Stimulated activated CD4-positive, alpha-beta T cell treated with anti-CD3 and anti-CD28 coated beads, Interleukin-15, amount 100 ng/mL, for 24 hours (primary cell): ENCODE results near the gene U2AF1L4.

Experiments used
- DNase-seq: peaks from one replicate; pipeline ENCODE4 v3.0.0-alpha.2; 2020

The U2AF1L4 gene

DNA sequence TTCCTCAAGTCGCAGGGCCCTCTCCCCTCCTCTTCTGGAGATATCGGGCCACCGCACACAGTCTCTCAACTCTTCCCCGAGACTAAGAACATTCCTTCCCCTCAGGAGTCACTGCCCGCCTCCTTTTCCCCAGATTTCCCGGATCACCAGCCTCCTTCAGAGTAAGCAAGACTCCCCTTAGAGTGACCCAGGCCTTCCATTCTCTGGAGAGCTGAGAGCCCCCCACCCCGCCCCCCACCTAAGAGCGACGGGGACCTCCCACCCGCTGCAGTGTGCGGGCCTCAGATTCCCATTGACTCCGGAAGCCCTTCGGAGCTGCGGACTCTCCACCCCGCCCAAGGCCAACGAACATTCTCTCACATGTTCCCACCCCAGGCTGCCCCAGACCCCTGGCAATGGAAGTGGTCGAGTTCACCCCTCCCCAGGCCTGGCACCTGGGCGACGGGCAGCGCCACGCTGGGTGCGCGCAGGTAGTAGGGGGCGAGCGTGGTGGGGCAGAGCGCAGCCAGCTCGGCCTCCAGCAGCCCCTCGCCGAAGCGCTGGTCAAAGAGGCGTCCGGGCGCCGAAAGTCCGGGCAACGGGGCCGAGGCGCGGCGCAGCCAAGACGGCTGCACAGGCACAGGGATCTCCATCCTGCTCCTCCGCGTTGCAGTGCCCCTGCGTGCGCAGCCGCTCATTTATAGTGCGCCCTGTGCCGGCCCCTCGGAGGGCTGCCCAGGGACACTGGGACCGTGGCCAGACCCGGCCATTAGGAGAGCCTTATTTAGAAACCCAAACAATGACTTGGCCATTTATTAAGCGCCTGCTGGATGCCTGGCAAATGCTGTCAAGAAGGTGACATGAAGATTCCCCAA, 11.4 kb upstream of the U2AF1L4 start, which contains the start of gene HSPB6:
TSS of gene HSPB6 (minus strand) at position 653 of the 854 bp plus-strand sequence. CDS start at position 632, 21 bp downstream.
- no peak for DNase-seq

DNA sequence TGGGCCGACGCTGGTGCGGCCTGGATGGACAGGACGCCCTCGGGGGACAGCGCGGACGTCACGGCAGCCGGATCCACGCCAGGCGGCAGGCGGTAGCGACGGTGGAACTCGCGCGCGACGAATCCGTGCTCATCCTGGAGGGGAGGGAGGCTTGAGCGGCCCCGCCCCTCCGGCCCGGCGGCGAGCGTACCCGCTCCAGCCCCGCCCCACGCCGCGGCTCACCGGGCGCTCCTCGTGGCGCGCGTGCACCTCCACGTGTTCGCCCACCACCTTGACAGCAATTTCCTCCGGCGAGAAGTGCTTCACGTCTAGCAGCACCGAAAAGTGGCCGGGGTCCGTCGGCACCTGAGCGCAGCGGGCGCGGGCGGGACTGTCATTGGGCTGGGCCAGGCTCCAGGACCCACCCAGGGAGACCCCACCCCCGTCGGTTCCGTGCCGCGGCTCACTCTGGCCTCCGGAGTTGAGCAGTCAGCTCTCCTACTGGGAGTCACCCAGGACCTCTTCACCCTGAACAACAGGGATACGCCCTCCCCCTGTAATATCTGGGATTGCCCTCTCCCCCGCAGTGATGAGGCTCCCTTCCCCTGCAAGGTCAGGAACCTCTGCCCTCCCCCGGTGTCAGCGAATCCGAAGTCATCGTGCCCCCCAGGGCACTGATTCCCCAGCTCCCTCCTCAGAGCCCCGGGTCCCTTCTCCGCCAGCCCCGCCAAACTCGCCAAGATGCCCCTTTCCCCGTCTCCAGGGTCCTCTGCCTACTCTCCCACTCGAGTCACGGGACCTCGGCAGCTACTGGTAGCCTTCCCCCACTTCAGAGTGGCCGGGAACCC, 10.5 kb upstream of the U2AF1L4 start:
- peak; percentile 67 for DNase-seq

DNA sequence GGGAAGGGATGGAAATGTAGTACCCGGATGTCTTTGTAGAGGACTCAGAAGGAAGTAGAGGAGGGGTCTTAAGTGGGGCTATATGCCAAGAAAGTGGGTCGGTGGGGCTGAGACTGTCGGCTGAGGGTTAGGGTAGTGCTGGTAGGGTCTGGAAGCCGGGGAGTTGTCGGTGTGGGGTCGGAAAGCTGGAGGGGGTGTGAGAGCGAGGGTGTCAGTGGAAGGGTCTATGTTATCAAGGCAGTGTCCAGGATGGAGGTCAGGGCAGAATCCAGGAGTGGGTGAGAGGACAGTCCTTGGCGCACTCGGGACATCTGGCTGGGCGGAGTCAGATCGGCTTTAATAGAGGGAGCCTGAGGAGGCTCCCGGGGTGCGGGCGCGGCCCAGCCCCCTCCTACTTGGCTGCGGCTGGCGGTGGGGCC, 9.9 kb upstream of the U2AF1L4 start:
- DNase-seq: no peak

DNA sequence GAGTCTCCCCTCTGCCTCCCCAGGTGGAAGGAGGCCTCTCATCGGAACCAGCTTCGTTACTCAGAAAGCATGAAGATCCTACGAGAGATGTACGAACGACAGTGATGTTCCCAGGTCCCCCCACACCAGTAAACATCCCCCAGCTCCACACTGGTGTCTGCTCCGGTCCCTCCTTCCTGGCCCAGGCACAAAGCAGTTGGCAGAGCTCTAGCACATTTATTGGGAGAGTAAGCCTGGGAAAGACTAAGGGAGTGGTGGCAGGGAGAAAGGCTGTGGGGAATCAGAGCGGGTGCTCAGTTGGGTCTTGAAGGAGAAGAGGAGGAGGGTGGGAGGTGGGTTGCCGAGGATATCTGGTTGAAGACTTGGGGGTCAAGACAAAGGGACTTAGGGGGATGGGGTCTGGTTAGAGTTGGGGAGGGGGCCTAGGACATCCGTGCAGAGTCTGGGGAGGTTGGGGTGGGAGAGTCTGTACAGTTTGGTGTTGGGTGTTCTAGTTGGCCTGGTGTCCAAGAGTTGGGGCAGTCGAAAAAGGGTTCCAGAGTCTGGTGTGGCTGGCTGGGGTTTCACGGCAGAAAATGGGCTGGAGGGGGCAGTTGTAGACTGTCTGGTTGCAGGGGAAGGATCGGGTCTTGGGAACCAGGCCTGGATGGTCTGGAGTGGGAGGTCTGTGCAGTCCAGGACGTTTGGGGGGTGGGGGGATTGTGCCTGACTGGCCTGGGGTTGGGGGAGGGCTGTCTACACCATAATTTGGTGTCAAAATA, 9.3 kb upstream of the U2AF1L4 start:
- DNase-seq: no peak

DNA sequence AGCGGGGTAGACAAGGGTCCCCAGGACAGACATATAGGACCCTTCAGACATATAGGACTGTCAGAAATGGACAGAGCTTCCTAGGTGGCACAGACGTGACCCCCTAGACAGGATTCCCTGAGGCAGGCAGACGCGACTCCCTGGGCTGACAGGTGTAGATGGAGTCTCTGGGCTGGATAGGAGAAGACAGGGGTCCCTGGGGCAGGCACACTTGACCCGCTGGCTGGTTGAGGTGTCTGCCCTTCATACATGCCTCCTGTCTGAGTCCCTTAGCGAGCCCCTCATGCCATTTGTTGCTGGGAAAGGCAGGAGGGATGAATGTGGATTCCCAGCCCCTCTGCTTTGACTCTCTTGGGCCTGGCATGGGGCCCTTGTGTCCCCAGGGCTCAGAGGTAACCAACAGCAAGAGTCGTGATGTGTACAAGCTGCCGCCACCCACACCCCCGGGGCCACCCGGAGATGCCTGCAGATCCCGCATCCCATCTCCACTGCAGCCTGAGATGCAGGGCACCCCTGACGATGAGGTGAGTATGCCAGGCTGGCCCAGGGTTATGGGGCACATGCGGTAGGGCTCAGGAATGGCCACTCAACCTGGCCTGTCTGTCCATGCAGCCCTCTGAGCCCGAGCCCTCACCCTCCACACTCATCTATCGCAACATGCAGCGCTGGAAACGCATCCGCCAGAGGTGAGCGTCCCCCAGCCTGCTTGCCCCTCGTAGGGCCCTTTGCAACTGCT, 8.6 kb upstream of the U2AF1L4 start:
- DNase-seq: no peak

DNA sequence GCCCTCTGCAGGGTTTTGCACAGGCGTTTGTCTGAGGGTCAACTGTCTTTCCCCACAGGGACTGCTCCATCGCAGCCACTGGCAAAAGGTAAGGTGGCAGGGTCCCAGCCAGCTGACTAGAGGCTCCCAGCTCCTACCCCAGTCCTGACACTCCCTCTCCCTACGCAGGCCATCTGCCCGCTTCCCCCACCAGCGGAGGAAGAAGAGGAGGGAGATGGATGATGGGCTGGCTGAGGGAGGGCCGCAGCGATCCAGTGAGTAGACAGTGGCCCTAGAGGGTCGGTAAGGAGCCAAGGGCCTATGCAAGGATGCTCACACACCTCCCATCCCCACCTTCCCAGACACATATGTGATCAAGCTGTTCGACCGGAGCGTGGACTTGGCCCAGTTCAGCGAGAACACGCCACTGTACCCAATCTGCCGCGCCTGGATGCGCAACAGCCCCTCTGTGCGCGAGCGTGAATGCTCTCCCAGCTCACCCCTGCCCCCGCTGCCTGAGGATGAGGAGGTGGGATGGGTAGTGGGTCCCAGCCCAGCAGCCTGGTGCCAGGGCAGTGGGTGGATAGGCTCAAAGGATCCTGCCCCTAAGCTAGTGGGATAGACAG, 7.6 kb upstream of the U2AF1L4 start:
- no peak for DNase-seq

DNA sequence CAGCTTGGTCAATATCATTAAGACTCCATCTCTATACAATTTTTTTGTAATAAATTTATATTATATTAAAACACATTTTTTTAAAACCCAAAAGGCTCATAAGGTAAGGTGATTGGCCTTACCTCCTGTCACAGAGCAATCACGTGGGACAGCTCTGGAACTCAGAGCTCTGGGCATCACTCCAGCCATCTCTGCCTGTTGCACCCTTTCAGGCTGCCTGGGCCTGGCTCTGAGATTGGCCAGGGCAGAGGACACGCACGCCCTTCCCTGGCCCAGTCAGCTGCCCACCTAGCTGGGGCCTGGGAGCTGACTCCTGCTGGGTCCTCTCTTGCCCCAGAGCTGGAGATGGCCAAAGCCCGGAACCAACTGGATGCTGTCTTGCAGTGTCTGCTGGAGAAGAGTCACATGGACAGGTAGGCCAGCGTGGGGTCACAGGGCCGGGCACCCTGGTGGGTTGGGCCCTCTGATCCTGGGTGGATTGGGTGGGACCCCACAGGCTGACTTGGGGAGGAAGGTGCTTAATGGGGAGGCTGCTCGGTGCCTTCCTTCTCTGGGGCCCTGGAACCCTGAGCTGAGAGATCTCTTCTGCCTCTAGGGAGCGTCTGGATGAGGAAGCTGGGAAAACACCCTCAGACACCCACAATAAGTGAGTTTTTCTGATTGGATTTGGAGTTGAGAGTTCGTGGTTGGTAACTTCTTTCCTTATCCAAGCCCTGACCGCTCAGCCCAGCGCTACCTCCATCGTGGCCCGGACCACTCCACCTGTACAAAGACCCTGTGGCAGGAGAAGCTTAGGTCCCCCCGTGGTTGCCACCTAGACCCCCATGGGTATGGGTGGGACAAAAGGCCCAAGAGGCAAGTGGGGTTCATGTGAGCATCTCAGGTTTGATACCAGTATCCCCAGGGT, 6.9 kb upstream of the U2AF1L4 start:
- no peak for DNase-seq

DNA sequence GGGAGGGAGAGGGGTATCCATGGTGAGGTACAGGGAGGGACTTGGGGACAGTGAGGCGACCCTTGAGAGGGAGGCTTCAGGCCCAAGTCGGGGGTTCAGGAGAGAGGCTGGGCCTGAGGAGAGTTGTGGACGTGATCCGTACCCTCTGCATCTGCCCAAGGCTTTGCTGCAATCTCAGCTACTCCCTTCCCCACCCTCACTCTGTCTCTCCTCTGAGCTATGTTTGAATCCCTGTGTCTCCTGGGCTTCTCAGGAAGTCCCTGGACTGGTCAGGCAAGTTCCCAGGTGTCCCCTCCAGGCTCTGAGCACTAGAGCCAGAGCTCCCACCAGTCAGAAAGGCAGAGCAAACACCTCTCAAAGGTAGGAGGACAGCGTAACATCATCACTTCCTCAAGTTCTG, 4.9 kb upstream of the U2AF1L4 start:
- DNase-seq: no peak

DNA sequence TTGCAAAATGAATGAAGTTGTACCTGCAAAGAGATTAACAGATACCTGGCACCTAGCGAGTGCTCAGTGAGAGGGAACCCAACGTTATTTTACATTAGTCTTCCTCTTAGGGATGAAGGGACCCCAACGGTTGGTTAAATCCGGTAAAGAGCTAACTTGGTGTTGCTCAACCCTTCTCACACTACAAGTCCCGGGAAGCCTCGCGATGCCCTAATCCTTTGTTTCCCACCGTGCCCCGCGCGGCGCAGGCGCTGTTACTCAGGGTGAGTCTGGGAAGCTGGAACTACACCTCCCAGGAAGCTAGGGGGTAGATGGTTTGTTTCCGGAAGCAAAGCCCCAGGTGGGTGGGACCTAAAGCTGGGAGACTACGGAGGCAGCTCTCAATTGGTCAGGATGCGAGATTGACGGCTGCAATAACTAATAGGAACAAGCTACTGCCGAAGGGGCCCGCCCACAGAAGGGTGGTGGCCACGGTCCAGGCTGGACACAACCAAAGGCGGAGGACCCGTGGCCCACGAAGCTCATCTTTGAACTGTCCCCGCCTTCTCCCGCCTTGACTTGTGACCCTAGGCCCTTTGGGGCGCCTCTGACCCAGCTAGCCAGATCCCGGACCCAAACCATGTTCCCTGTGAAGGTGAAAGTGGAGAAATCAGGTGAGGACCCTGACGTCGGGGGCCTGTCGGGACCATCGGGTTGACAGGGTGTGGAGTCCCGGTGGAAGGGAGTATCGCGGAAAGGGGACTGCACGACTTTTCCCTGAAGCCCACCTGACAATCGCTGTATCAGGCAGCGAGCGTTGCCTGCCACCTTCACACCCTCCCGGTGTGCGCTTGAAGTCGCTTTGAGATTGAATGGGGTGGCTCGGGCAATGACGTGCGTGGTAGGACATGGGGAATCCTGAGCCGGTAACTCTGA, 3.1 kb upstream of the U2AF1L4 start, which contains the start of gene LIN37:
TSS of gene LIN37 (plus strand) at position 471 of the 915 bp plus-strand sequence. CDS start at position 620, 149 bp downstream.
- peak; percentile 98 for DNase-seq

DNA sequence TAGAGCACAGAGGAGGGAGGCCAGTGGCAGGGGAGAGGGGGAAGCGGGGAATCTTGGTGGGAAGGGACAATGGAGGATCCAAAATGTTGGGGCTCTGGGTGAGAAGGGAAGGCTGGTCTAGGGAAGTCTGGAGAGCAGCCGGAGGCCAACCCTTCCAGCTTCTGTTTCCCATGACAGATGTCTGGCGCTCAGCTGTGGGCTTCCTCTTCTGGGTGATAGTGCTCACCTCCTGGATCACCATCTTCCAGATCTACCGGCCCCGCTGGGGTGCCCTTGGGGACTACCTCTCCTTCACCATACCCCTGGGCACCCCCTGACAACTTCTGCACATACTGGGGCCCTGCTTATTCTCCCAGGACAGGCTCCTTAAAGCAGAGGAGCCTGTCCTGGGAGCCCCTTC, 1.3 kb upstream of the U2AF1L4 start:
- no peak for DNase-seq

DNA sequence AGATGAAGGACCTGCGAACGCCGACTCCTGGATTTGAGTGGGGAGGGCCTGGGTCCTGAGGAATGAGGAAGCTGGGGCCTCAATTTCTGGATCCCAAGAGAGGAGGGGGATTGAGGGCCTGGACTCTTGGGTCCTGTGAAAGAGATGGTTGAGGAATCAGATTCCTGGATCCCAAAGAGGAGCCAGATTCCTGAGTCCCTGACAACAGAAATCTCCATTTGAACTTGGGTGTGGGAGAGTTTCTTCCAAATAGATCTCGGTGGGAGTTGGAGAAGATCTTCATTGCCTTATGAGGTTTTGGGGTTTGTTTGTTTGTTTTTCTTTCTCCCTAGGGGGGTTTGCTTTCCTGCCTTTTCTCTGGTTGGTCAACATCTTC, 857 bp upstream of the U2AF1L4 start:
- no peak for DNase-seq

DNA sequence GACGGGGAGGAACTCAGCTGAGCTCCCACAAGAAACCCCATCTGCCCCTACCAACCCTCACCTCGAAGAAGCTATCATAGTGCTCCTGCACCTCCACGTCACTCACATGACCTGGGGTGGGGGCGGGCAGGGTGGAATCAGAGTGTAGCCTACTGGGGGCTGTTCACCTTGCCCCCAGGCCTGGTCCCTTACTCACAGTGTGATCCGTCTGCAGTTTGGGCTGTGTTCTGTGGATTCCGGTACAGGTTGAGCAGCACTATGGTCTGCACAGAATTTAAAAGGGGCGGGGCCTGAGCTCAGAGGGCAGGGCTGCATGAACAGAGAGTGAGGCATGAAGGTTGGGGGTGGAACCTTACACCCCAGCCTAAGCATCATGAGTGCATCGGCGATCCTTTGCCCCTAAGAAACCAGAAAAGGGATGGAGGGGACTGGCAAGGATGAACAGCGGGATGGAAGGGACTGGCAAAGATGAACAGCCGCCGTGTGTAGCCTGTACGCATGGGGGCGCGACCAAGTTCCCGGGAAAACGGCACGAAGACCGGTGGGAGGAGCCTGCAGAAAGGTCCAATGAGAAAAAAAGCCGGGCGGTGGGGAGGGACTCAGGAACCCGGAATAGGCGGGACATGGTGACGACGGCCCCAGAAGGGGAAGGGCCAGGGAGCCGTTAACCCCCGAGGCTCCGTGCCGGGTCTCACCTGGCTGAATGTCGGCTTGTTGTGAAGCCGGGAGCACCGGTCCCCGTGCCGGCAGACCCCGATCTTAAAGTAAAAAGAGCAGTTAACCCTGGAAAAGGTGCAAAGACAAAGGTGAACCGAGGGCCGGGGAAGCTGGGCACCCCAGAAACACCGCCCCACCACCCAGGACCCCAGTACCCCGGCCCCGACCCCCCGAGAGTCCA, 539 bp downstream of the U2AF1L4 start:
- peak; percentile 96 for DNase-seq

DNA sequence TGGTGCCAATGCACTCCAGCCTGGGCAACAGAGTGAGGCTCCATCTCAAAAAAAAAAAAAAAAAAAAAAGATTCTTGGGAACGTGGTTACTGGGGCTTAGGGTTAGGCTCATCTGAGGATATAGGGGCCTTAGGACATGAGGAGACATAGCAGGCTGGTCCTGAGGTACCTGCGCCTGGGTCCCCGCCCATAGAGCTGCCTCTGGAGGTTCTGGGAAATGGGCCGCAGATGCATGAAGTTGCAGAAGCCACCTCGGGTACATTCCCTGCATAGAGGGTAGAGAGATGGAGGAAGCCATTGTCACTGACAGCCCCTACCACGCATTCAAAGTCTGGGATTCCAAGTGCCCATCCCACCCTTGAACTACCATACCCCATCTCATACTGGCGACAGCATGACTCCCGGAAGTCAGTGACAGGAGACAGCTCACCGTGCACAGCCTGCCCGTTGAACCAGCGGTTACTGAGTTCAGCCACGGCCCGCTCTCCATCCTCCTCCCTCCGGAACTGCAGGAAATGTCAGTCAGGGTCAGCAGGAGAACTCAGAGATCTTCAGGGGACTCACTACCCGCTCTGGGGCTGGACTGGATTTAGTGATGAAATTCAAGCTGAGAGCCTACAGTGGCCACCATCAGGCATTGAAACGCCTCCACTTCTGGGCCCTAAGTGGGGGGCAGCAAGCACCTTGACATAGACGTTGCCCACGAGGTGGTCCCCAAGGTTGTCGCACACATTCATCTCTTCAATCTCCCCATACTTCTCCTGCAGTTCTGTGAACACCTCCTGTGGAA, 1.4 kb downstream of the U2AF1L4 start:
- no peak for DNase-seq

DNA sequence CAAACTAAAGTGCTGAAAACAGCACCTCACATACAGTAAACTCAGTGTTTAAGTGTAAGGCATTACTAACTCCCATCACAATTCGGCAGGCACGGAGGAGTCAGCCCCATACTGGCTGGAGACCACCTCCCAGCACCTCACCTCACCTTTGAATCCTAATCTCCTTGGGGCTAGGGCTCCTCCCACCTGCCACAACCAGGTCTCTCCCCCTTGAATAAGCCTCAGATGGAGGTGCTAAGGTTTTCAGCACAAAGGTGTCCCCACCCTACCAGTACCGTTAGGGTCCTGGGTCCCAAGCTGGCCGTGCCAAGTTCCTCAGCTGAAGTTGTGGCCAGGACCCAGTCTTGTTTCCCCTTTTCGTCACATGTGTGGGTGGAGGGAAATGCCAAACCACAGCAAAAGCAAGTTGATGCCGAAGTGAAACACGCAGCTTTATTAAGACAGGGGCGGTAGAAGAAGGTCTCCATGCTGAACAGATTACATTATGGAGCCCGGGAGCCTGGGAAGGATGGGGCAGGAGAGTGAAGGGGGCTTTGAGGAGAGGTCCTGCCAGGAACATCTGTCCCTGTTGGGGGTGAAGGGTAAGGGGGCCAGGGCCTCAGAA, 3.0 kb downstream of the U2AF1L4 start, which contains the start of gene IGFLR1:
TSS of gene IGFLR1 (minus strand) at position 332 of the 604 bp plus-strand sequence. CDS start 1,272 bp downstream, outside the sequence.
- peak; percentile 82 for DNase-seq

DNA sequence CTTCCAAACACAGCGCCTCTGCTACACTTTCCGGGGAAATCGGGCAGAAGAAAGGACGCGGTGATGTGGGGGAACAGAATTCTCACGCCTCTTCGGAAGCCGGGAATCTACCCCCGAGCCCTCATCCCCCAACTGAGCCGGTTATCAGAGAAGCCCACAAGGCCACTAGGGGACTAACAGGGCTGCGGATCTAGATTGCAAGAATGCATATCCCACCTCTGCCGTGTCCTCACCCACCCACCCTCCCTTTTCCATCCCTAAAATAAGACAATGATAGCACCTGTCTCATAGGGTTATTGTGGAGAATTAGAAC, 4.1 kb downstream of the U2AF1L4 start:
- DNase-seq: no peak

DNA sequence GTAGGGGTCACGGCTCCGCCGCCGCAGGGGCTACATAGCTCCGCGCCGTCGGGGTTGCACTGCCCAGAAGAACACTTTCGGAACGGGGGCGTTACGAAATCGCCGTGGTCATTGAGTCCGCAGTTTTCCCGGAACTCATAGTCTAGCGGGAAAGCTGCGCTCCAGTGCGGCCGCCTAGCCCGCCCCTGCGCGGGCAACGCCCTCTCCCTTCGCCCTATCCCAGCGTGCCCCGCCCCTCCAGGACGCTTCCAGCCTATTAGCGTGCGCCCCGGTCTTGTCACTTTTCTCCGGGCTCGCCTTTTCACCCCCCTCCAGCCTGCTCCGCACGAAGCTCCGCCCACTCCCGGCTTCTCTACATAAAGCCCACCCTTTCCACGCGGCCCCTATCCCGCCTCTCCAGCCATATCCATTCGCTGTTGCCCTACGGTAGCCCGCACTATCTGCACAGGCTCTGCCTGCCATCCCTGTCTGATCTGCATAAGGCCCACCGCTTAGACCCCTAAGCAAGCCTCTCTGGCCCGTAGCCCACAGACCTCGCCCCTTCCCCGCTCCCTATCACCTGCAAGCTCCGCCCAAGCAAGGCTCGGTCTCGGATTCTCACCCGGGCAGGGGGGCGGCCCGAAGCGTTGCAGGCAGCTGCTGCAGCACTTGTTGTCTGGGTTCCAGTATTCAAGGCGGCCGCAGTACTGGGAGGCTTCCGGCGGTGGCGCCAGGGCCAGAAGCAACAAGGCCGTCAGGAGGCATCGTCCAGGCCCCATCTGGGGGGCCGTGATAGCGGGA, 4.6 kb downstream of the U2AF1L4 start:
- DNase-seq: peak; percentile 99

DNA sequence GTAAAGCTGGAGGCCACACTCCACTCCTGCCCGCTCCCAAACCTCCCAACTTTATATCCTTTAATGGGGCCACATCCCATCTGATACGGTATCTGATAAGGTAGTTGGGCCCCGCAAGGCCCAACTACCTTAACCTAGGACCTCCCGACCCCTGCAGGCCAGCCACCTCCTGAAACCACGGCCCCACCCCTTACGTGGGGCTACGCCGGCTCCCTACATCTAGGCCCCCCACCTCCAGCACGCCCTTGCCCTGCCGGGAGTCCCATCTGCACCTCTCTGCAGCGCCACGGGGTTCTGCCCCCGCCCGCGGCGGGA, 5.2 kb downstream of the U2AF1L4 start:
- DNase-seq: no peak
